GM21528 (cell line): Measurements from ENCODE around the gene PAPSS1.
A peak's percentile ranks its signal among the peaks of the same experiment; 100 is the strongest.
"Not testable (repeated sequence)": the region's sequence is repeated elsewhere in the genome, so short reads cannot be mapped to it uniquely, and the experiment has no call there.

ENCODE experiments used
- ATAC-seq: cut with Tn5 transposase; IDR thresholded peaks from one replicate; pipeline ENCODE4 v1.9.1; 2021; ENCODE audit warnings: mild to moderate bottlenecking, moderate library complexity; ENCODE audit not compliant: unreplicated experiment, low FRiP score

The PAPSS1 gene

DNA sequence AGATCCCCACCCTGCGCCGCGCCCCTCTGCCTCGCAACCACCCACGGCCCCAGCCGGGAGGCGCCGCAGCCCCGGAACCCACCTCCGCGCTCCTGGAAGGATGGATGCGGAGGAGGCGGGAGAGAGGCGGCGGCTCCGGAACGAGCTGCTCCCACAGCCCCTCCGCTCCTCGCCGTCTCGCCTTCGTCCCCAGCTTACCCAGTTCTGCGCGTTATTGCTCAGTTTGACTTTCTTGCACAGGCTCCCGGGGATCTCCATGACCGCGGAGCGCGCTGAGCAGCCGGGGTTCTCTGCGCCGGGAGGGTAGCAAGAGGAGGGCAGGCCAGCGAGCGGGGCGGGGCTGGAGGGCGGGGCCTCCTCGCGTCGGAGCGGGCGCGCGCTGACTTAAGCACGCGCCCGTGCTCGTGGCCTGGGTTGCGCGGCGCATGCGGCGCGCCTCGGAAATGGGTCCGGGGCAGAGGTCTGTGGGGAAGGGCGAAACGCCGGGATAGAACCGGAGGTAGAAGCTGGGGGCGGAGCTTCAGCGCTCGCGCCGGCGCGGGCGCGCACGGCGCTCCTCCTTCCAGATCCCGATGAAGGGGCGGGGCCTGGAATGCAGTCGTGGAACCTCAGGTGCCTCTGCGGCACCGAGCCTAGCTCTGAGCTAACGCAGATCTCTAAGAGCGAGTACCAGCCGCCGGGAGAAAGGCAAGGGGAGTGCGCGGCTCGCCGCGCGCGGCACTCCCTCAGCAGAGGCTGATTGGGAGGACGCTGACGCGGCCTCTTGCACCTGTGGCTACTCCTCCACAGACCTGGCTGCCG is at the start of gene PAPSS1:
PAPSS1 (minus strand) TSS at position 313 of the 801 bp plus-strand sequence; CDS start at position 258, 55 bp downstream.
- peak; percentile 90 for ATAC-seq

DNA sequence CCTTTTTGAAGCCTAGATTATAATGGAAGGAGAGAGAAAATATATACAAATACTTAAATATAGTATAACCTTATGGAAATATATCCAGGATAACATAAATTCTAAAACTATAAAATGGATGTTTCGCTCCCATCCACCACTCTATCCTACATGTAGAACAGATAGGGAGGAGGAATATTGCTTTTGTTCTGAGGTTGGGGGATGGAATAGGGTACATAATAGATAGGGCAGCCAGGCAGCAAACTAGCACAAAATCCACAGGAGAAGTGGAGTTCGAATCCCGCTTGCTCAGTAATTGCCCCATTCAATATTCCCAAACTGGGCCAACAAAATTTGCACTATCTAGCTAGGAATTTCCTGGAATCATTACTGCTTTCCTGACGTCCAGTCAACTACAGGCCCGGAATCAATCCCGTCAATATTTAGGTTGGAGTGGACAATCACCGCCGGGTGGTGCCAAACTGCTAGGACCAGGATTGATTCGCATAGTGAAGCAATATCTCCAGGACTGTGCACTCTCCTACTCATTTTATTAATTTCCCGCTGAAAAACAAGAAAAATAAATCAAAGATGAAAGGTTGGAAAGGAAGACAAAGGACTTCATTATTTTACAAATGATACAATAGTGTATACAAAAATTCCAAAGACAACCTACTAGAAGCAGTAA is 40.4 kb upstream of the PAPSS1 start:
- no peak for ATAC-seq

DNA sequence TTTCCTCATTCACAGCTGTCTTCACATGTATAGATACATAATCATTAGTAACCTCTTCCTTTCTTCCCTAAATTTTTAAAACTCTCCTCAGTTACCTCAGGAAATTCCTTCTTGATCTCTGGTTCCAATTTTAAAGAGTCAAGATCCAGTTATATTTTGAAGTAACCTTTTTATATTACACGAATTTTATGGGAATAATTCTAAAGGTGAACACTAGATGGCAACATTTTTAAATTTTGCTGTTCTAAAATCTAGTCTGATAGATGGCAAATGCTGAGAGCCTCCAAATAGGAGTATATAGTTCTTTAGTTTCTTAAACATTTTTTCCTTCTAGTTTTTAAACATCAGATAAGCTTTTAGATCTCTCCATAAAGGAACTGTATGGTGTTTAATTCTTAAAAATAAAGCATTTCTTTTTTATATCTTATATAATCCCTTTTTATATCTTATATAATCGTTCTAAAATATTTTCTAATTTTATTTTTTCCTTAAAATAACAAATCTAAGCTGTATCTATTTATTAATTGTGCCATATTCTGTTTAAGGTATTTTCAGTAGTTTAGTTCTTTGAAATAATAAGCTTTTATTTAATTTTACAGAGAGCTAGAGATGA is 37.9 kb upstream of the PAPSS1 start:
- no peak for ATAC-seq

DNA sequence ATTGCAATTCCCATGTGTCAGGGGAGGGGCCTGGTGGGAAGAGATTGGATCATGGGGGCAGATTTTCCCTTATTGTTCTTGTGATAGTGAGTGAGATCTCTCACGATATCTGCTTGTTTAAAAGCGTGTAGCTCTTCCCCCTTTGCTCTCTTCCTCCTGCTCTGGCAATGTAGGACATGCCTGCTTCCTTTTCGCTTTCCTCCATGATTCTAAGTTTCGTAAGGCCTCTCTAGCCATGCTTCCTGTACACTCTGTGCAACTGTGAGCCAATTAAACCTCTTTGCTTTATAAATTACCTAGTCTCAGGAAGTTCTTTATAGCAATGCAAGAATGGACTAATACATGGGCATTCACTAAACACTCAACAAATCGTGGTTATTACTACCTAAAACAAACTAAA is 37.2 kb upstream of the PAPSS1 start:
- no peak for ATAC-seq

DNA sequence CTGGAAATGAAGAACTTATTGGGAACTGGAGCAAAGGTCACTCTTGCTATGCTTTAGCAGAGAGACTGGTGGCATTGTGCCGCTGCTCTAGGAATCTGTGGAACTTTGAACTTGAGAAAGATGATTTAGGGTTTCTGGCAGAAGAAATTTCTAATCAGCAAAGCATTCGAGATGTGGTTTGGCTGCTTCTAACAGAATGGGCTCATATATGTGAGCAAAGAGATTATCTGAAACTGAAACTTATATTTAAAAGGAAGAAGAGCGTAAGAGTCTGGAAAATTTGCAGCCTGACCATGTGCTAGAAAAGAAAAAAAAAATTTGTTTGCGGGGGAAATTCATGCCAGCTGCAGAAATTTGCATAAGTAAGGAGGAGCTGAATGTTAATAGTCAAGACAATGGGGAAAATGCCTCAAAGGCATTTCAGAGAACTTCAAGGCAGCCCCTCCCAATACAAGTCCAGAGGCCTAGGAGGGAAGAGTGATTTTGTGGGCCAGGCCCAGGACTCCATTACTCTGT is 35.9 kb upstream of the PAPSS1 start:
- no peak for ATAC-seq

DNA sequence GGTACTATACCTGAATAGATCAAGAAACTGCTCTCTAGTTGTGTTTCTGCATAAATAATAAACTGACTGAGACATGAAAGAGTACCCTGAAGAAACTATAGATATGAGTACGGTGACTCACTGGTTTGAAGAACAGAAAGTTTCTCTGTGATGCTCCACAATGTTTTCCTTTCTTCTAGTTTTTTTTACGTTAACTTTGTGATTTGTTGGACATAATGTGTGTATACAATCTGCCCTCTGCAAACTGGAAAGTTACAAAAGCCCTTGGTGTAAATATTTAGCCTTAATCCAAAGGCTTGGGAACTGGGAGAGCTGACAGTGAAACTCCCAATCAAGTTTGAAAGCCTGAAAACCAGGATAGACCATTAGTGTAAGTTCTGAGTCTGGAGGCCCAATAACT is 31.6 kb upstream of the PAPSS1 start:
- ATAC-seq: no peak

DNA sequence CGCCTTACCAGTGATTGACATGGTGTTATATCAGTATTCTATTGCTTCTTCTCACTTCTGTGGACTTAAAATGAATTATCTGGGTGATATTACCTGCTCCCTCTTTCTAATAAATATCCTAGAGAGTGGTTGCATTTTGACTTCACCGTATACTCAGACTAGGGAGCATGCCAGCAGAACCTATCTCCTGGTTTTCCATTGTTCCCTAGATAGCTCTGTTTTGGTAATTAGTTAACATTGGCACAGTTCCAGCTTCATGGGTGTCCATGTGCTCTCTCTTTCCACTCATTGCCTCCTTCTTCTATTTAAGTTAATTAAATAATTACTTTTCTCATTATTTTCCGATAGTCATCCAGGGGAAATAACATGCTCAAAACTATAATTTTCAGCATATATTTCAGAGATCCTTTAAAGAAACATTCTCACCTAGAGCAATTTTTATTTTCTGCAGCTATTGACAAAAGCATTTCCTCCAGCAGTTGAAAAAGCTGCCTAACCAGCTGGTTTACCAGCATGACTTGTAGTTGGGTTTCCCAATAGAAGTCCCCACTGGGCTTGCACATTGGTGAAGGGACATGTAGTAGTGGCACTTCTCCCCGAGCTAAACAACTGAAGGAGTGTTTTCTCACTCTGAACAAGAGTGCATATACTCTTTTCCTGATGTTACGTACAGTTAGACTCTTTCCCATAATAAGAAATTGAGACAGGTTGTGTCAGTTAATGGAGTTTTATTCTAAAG is 27.9 kb upstream of the PAPSS1 start:
- no peak for ATAC-seq

DNA sequence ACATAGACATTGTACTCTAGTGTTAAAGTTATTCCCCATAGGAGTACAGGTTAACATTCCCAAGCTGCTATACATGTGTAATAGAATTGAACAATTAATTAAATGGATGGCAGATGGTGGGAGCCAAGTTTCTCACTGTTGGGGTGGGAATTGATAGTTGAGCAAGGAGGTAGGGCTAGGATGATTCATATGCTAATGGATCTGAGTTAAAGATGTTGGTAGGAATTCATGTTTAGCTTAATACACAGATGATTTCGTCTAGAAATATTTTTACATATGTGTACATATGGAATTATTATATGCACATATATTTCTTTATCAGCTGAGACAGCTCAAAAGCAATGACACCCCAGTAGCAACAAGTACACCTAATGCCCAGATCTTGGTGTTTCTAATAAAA is 26.1 kb upstream of the PAPSS1 start:
- ATAC-seq: no peak

DNA sequence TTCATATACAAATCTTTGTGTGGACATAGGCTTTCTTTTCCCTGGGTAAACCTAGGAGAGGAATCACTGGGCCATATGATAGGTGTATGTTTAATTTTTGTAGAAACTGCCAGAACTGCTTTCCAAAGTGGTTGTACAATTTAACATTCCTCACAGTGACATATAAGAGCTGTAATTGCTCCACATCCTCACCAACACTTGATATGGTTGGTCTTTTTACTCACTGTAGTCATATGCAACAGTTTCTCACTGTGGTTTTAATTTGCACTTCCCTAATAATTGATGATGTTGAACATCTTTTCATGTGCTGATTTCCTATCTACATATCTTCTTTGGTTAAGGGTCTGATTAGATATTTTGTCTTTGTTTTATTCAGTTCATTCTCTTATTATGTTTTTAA is 24.5 kb upstream of the PAPSS1 start:
- ATAC-seq: no peak

DNA sequence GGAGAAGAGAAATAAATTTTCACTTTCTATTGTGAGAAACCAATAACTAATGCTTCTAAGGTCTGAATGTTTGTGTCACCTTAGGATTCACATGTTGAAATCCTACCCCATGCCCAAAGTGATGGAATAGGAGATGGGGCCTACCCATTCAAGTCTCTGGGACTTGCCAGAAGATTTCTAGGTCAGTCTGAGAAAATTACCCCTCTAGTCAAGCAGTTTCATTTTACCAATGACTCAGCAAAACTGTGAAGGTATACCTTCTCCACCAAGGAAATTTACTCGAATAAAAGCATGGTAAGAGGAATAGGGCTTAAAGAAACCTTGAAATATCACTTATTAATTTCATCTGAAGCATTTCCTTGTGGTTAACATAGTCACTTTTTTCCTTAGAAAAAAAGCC is 23.5 kb upstream of the PAPSS1 start:
- no peak for ATAC-seq

DNA sequence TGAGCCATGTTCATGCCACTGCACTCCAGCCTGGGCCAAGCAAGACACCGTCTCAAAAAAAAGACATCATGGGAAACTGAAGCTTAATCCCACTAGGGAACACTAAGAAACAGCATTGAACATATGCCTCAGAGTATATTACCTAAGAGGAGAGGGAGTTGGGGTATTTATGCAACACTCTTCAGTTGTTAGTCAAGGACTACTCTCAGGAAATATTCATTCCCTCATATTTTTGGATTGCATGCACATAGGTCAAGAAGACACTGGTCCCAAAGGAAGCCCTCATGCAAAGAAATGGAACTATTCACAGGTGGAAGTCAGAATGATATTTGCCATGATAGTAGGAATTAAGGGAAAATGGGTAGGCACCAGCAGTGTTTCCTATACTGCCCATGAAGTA is 22.8 kb upstream of the PAPSS1 start:
- no peak for ATAC-seq

DNA sequence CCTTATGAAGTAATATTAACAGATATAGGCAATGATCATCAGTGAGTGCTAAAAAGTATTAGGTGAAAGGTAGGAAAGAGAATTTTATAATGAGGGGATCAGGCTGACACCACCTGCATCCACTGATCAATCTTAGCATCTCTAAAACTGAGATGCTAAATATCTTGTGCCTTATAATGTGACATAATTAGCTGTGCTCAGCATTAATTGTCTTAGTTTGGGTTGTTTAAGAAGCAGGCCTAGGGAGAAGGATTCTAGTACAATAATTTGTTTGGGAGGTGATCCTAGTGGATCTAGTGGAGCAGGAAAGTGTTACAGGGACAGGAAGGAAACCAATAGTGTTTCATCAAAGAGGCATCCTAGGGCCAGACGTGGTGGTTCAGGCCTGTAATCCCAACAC is 22.2 kb upstream of the PAPSS1 start:
- ATAC-seq: no peak

DNA sequence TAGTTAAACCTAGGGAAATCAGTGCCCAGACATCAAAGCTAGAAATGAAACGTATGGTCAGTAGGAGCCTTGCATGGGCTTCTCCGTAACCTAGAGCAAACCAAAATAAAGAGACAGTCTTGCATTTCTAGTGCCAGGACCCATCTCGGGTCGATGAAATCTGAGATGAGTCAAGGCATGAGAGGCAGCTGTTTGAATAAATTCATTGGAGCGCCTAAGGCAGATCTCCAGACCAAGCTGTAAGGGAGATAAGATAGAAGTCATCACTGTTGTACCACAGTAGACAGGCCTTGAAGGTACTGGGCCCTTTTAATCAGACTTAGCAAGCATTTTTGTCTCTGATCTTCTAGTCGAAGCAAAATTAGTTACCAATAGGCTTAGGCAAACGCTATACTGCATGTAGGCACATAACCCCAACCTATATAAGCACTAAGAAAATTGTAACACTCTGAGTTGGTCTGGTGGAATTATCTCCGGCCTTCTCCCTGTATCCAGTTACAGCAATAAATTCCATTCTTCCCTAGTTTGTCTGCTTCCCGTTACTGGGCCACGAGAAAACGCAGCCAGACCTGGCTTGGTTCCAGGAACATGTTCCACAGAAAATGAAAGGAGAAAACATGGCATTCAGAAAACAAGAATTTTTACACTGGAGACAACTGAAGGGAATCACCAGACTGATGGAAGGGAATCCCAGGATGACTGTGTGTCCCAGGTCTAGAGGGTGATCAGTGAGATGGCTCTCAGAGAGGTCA is 21.1 kb upstream of the PAPSS1 start:
- no peak for ATAC-seq

DNA sequence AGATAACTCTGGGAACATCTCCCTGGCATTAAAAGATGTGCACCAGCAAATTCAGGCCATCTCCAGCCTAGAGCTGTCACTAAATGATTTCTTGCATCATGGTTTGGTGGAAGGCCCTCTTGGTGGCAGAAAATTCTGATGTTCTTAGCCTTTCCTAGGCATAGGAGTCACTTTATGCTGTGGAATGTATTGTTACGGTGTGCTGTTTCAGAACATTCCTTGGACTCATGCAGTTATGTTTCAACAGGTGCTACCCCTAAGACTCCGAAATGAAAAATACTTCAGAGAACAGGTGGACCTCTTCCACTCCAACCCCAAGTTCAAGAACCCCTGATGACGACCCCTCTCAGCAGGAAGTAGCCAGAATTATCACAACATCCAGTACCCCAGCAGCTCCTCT is 20.3 kb upstream of the PAPSS1 start:
- ATAC-seq: no peak

DNA sequence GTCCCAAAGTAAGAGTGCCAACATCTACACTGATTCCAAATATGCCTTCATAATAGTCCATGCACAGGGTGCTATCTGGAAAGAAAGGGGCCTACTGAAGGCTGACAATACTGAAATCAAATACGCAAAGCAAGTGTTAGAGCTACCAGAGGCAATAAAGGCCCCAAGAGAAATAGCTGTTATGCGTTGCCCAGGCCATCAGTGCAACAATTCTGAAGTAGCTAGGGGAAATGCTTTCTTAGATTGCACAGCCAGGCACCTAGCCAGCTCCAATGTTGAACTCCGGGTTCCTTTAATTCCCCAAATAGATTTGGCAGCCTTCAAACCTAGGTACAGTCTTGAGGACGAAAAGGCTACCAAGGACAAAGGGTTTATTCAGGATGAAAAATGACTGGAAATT is 17.4 kb upstream of the PAPSS1 start:
- no peak for ATAC-seq

DNA sequence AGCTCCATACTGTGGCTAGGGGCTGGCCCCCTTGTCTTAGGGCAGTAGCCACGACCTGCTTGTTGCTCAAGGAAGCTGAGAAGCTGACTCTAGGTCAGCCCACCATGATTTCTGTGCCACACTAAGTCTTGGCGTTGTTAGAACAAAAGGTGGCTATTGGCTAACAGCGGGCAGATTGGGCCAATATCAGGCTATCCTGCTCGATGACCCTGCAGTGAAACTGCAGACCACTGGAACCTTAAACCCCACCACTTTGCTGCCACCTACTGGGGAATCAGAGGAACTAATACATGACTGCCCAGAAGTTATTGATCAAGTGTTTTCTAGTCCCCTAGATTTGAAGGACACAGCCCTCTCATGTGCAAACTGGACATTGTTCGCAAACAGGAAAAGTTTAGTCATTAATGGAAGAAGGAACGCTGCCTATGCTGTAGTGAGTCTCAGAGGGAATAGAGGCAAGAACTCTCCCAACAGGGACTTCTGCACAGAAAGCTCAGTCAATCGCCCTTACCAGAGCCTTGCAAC is 17.0 kb upstream of the PAPSS1 start:
- peak; percentile 76 for ATAC-seq

DNA sequence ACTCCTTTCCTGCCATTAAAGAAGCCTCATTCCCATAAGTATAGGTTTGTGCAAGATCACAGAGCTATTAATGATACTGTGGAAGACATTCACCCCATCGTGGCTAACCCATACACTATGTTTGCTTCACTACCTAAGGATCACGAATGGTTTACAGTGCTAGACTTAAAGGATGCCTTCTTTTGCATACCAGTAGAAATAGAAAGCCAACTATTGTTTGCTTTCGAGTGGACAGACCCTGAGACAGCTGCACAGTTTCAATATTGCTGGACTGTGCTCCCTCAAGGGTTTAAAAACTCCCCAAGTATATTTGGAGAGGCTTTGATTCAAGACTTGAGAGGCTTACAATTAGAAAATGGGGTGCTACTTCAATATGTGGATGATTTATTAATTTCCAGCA is 16.0 kb upstream of the PAPSS1 start:
- peak; percentile 36 for ATAC-seq

DNA sequence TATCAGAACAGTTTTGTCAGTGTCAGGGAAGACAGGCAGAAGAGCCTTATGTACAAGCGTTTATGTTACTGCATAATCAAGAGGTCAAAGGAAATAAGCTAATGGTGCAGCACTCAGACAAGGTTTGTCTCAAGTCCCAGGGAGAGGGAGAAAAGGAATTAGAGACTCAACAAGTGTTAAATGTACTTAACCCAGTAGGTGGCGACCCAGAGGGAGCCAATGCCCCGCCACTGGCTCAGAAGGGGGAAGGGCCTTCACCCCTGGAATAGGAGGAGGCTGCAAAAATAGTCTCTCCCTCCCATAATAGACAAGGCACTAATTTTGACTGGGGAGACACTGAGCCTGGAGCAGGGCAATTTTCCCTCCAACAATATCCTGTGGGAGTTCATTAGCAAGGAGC is 14.1 kb upstream of the PAPSS1 start:
- ATAC-seq: no peak

DNA sequence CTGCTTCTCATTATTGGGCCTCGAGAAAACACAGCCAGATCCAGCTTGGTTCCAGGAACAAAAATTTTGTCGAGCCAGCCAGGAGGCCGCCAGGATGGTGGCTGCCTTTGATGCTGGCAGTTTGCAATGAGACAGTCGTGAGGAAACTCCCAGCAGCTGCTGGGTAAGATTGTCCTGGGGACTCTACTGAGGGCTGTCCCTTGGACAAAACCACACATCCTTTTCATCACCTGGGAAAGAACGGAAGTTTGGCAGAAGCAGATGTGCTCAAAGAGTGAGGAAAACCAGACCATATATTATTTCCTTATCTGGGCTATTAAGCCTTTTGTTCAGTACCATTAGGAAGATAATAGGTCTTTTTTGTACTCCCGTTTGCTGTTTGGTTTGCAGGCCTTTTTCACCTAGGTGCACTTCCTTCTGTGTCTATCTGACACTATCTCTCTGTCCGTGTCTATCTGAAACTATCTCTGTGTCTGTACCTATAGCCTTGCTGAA is 13.4 kb upstream of the PAPSS1 start:
- ATAC-seq: no peak

DNA sequence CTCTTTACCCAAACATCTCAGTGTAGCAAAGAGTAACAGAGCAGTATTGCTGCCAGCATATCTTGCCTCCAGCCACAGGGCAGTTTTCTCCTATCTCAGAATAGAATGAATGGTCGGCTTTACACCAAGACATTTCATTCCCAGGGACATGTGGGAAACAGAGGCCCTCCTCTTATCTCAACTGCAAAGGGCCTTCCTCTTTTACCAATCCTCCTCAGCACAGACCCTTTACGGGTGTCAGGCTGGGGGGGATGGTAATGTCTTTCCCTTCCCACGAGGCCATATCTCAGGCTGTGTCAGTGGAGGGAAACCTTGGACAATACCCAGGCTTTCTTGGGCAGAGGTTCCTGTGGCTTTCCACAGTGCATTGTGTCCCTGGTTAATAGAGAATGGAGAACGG is 9.0 kb upstream of the PAPSS1 start:
- not testable (repeated sequence) for ATAC-seq
